ENCODE measurements around the gene TMEM106C. TPM values are rescaled to one million over a fixed set of nuclear protein-coding genes. Genes with fewer than 3 reads are reported as not detected.
"Not testable (repeated sequence)": the region's sequence is repeated elsewhere in the genome, so short reads cannot be mapped to it uniquely, and the experiment has no call there.

The TMEM106C gene
- total RNA-seq, 1 experiment from 2014 or later: 282 TPM

DNA sequence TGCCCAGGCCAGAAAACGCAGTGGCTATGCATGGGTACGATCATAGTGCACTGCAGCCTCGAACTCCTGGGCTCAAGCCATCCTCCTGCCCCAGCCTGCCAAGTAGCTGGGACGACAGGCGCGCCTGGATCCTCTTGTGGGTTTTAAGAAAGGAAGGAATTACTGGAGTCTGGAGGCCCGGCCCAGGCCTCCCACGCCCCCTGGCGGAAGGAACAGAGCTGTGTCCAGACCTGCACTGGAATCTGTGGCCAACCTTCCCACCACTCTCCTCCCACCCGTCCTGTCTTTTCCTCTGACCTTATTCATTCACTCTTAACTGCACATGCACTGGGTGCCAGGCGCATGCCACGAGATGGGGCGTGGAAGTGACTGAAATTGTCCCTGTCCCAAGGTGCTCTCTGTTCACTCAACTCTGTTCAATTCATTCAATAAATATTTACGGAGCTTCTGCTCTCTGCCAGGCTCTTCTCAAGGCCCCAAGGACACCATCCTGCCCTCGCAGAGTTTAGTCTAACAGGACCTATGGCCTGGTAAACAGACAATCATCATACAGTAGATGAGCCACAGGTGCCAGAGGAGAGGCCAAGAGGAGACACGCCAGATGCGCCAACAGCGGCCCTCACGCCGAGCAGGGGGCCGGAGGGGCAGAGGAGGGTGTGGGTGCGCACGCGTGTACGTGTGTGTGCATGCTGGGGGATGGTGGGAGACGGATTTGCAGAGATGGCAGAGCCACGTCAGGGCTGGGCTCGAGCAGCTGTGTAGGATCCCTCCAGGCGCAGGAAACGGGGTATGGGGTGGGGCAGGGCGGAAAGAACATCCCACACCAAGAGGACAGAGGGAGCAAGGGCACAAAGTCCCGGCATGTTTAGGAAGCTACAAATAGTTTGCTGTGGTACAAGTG is 13.7 kb upstream of the TMEM106C start:
- peak; percentile 77 for DNase-seq (ENCODE audit: low read depth)

DNA sequence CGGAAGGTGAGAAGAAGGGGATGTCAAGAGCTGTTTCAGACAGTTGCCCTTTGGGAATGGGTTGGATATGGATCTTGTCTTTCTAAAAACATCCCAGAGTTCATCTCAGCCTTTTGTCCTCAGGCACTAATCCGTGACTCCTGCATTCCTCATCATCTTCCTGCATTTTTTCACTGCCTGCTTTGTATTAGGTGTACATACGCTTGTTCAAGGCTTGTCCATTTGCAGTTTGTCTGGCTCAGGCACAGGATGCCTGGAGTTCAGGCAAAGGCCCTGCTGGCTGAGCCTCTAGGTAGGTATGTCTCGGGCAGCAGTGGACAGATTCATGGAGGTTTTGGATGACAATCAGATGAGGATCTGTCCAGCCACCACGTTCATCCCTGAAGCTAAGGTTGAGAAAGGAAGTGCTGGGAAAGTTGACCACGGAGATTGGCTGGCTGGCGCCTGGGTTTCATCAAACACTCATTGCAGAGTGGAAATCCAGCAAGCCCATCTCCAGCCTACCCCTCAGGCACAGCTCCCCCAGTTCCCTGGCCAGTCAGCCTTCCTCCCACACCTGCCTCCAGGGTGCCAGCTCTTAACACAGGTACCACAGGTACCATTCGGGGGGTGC is 12.4 kb upstream of the TMEM106C start:
- DNase-seq (ENCODE audit: low read depth): peak; percentile 49

GRCh38 chr12:47954058-47954457 is 9.3 kb upstream of the TMEM106C start:
- DNase-seq (ENCODE audit: low read depth): no peak

GRCh38 chr12:47954467-47955045 is 8.8 kb upstream of the TMEM106C start:
- DNase-seq (ENCODE audit: low read depth): peak; percentile 26

- DNase-seq (ENCODE audit: low read depth): no peak
These were observed 8.3 kb upstream of the TMEM106C start for GRCh38 chr12:47955059-47955458.

DNA sequence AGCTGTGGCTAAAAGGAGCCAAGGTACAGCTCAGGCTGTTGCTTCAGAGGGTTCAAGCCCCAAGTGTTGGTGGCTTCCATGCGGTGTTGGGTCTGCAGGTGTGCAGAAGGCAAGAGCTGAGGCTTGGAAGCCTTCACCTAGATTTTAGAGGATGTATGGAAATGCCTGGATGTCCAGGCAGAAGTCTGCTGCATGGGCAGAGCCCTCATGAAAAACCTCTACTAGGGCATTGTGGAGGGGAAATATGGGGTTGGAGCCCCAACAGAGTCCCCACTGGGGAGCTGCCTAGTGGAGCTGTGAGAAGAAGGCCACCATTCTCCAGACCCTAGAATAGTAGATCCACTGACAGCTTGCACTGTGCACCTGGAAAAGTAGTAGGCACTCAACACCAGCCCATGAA is 5.7 kb upstream of the TMEM106C start:
- not testable (repeated sequence) for DNase-seq (ENCODE audit: low read depth)

GRCh38 chr12:47962198-47962597 is 1.2 kb upstream of the TMEM106C start:
- DNase-seq (ENCODE audit: low read depth): no peak

DNA sequence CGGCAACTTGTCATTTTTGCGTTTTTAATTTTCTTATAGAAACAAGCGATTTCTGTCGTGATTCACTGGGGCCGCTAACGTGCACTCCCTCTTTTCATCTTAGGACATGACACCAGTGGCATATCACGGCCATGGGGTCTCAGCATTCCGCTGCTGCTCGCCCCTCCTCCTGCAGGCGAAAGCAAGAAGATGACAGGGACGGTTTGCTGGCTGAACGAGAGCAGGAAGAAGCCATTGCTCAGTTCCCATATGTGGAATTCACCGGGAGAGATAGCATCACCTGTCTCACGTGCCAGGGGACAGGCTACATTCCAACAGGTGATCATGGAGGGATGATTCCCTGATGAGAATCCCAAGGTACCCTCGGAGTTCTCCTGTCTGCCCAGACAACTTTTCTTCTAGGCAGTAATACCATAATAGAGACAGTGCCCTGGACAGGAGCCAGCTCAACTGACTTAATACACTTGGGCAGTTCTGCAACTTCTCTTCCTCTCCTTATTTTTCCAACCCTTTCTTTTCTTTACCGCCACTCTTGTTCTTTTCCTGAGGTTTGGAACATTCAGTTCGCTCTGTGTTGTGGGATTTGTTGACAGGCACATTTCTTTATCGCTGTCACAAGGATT is 821 bp downstream of the TMEM106C start:
- no peak for DNase-seq (ENCODE audit: low read depth)

DNA sequence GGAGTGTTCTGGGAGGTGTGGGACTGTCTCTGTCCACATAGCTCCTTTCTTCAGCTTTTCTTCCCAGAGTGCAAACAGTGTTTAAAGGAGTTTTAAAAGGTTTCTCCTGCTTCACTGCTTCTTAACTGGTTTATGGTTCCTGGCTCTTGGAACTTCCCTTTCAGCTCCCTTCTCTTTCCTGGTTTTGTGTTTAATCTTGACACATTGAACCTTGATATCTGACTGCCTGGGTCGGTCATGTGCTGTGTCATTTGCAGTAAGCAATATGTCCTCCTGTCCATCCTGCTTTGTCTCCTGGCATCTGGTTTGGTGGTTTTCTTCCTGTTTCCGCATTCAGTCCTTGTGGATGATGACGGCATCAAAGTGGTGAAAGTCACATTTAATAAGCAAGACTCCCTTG is 2.2 kb downstream of the TMEM106C start:
- no peak for DNase-seq (ENCODE audit: low read depth)

DNA sequence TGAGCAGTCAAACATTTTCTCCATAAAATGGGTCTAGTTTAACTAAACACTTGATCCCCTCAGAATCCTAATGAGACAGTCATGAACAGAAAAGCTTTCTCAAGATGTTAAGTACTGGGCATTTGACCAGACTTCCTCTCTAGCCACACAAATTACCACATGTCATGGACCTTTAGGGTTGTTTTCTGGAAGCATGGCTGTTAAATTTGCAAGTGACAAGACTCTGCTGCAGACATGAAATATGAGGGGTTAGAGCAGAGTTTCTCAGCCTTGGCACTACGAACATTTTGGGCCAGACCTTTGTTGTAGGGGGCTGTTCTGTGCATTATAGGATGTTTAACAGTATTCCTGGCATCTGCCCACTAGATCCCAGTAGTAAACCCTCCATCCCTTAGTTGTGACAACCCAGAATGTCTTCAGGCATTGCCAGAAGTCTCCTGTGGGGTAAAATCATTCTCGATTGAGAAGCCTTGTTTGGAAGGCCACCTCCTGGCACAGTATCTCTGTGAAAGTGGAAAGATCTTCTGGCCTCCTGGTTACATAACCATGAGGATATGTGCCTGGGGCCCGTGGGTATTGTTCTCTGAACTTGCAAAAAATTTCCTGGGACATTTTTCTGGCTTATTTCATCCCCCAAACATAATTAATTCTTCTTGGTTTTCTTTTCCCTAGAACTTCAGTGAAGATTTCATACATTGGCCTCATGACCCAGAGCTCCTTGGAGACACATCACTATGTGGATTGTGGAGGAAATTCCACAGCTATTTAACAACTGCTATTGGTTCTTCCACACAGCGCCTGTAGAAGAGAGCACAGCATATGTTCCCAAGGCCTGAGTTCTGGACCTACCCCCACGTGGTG is 4.3 kb downstream of the TMEM106C start:
- DNase-seq (ENCODE audit: low read depth): no peak

DNA sequence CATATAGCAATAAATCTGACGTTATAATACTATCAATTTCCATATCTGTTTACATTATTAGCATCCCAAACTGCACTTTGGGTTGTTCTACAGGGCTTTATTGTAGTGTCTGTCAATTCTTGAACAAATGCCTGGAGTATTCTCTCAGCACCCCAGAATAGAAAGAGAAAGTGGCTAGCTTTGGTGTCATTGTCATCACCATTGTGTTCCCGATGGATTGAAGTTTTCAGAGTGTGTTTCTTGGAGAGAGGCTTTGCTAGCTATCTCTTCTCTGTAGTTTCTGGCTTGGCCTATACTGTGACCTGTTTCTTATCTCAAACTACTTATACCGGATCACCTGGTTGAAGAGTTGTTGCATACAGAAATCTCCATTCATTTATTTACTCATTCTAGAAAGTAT is 6.4 kb downstream of the TMEM106C start:
- DNase-seq (ENCODE audit: low read depth): no peak

DNA sequence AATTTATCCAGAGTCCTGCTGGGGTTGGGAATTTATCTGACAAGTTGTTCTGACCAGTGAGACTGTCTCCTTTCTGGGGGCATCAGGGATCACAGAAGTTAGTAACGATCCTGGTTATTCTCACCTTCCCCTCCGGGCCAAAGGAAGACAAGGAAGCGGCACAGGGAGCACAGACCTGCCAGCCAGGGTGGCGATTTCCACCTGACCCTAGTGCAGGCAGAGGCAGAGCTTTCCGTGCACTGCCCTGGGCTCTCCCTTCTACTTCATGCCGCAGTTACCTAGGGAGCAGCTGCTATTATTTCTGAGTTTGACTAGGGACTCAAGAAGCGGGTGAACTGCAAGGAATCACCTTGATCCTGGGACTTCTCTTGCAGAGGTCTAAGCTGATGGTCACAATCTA is 7.4 kb downstream of the TMEM106C start:
- no peak for DNase-seq (ENCODE audit: low read depth)

GRCh38 chr12:47972895-47973294 is 9.5 kb downstream of the TMEM106C start:
- DNase-seq (ENCODE audit: low read depth): no peak

- no peak for DNase-seq (ENCODE audit: low read depth)
These were observed 10.5 kb downstream of the TMEM106C start for GRCh38 chr12:47973870-47974269.

GRCh38 chr12:47975036-47975620 is 11.7 kb downstream of the TMEM106C start:
- DNase-seq (ENCODE audit: low read depth): no peak

DNA sequence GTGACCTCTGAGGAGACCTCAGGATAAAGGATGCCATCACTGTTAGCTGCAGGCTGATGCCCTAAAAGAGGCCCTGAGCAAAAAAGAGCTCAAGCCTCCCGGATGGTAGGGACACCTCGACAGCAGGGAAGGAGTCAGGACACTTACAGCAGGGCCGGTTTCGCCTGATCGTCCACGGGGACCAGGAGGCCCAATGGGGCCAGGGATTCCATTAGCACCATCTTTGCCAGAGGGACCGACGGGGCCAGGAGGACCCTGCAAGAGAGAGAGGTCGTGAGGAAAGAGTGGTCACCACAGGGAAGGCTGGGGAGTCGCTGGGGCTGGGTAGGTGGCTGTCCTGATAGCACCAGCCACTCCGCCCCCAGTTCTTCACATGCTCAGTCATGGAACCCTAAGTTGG is 12.4 kb downstream of the TMEM106C start:
- no peak for DNase-seq (ENCODE audit: low read depth)

DNA sequence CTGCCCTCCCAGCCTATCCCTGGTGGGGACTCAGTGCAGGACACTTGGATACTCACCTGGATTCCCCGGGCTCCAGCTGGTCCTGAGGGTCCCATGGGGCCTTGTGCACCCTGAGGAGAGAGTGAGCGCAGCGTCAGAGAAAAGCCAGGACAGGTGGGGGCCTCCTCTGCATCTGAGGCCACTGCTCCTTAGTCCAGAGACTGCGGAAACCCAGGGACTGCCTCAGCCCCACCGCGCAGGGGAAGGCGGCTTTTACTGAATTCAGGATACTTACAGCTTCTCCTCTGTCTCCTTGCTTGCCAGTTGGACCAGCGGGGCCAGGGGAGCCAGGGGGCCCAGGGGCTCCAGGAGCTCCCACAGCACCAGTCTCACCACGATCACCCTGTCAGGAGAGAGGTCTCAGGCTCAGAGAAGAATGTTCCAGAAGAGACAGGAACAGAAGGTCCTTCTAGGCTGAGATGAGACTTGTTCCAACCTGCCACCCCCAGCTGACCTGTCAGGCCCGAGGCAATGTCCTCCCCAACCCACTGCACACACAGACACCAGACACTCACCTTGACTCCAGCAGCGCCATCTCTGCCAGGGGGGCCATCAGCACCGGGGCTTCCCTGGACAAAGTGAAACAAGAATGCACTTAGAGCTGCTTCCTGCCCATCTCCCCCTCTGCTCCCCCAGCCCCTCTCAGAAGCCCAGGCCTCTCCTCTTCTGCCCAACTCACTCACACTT is 13.8 kb downstream of the TMEM106C start:
- DNase-seq (ENCODE audit: low read depth): no peak

- no peak for DNase-seq (ENCODE audit: low read depth)
These were observed 14.6 kb downstream of the TMEM106C start for GRCh38 chr12:47977772-47978597.

- no peak for DNase-seq (ENCODE audit: low read depth)
These were observed 15.1 kb downstream of the TMEM106C start for GRCh38 chr12:47978598-47978873.

DNA sequence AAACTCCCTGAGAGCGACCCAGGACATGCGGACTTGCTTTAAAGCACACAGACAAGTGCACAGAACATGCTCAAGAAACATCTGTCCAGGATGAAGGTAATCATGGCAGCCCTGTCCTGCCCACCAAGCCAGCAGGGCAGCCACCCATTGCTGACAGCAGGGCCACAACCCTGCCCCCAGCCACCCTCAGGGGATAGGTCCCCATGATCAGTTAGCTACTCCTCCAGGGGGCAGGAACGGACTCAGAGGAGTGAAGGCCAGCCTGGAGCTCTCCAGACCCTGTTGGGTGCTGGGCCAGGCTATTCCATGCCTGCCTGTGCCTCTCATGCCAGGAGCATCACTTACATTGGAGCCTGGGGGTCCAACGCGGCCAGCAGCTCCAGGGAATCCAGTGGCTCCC is 15.8 kb downstream of the TMEM106C start:
- DNase-seq (ENCODE audit: low read depth): no peak
